Ascending aorta (tissue), 2 donors: ENCODE data around the gene CENPV. TPM values are rescaled to one million over a fixed set of nuclear protein-coding genes. Genes with fewer than 3 reads are reported as not detected.

ENCODE experiments used
- DNase-seq, 2 donors: peaks; one replicate each; pipeline ENCODE4 v3.0.0-alpha.2; 2019; ENCODE audit warnings: low spot score in 2 of 2
- H3K27ac ChIP-seq, 2 donors: fragments of 200-600 bp; sonication (generic); one replicate each; pipeline ENCODE4 v1.5.1; 2016 to 2017; ENCODE audit warnings: mild to moderate bottlenecking in 1 of 2
- H3K27me3 ChIP-seq: fragments of 200-600 bp; sonication (generic); one replicate; pipeline ENCODE4 v1.5.1; 2017
- H3K36me3 ChIP-seq, 2 donors: fragments of 200-600 bp; sonication (generic); one replicate each; pipeline ENCODE4 v1.5.1; 2016
- H3K4me1 ChIP-seq, 2 donors: fragments of 200-600 bp; sonication (generic); one replicate each; pipeline ENCODE4 v1.5.1; 2016 to 2017; ENCODE audit warnings: mild to moderate bottlenecking in 1 of 2
- H3K4me3 ChIP-seq, 2 donors: fragments of 200-600 bp; sonication (generic); one replicate each; pipeline ENCODE4 v1.5.1; 2016 to 2017; ENCODE audit warnings: mild to moderate bottlenecking in 1 of 2
- H3K9me3 ChIP-seq, 2 donors: fragments of 200-600 bp; sonication (generic); one replicate each; pipeline ENCODE4 v1.5.1; 2016
- CTCF ChIP-seq, 3 experiments: fragments of 200-600 bp in 2 of 3; fragments of 450-650 bp in 1 of 3; sonication (generic) in 2 of 3; IDR thresholded peaks; one replicate each; pipeline ENCODE4 v1.5.1; 2016 to 2019; ENCODE audit warnings: antibody characterized with exemption in 3 of 3, mild to moderate bottlenecking in 1 of 3, moderate library complexity in 1 of 3
- intact Hi-C: fragments of 100-400 bp; cut with DNase I; formaldehyde crosslinking; loops from one replicate; pipeline ENCODE4 v1.15.1; 2023
- total RNA-seq: library from RNA; depleted of rRNA; stranded (reverse); fragments of >200 nt; gene quantifications from one replicate; pipeline ENCODE4 v1.1.0, GENCODE V29; 2016

The CENPV gene
- total RNA-seq, 1 donor from 2014 or later = 37.6 TPM

GRCh38 chr17:16346721-16347271, 6.5 kb downstream of the CENPV start:
- TF ChIP-seq CTCF (IDR thresholded peaks at IDR 0.05) = no peak
- no peak overlapping the region for H3K4me3 ChIP-seq
- peaks cover 0 to 4% of the 10 kb centered on the region in 2 donors for H3K4me1 ChIP-seq
- intact Hi-C loops = no loop called here
- no peak for DNase-seq
- no peak overlapping the region for H3K27ac ChIP-seq
- H3K9me3 ChIP-seq = no peaks in the 10 kb centered on the region
- peaks cover 19 to 34% of the 10 kb centered on the region in 2 donors for H3K36me3 ChIP-seq
- no peaks in the 10 kb centered on the region for H3K27me3 ChIP-seq

GRCh38 chr17:16345565-16345964, 7.7 kb downstream of the CENPV start:
- H3K27ac ChIP-seq = no peak overlapping the region
- no peak overlapping the region for H3K4me3 ChIP-seq
- H3K9me3 ChIP-seq = no peaks in the 10 kb centered on the region
- intact Hi-C loops = no loop called here
- peaks cover 19 to 34% of the 10 kb centered on the region in 2 donors for H3K36me3 ChIP-seq
- no peaks in the 10 kb centered on the region for H3K27me3 ChIP-seq
- no peak for DNase-seq
- H3K4me1 ChIP-seq = no peaks in the 10 kb centered on the region
- no peak for TF ChIP-seq CTCF (IDR thresholded peaks at IDR 0.05)

DNA sequence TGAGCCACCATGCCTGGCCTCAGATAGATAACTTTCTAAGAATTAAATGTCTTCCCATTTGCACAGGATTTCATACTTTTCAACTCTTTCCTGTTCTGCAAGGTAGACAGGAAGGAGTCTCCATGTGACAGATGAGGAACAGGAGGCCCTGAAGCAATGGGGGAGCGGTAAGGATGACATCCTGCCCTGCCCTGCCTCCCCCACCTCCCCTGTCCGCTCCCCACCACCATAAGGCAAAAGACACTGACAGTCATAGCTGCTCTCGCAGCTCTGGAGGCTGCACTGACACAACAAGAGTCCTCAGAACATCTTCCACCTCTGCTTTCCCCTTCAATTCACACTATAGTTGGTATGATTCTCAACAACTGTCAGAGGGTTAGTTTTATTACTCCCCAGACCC, 9.7 kb downstream of the CENPV start:
- Histone ChIP-seq H3K27ac (peak overlapping the region in 1 of 2 donors; percentile 27), H3K4me3 (no peak overlapping the region), H3K27me3 (no peaks in the 10 kb centered on the region), H3K36me3 (peaks cover 19 to 26% of the 10 kb centered on the region in 2 donors), H3K9me3 (no peaks in the 10 kb centered on the region), H3K4me1 (no peaks in the 10 kb centered on the region)
- no peak for TF ChIP-seq CTCF (IDR thresholded peaks at IDR 0.05)
- intact Hi-C loops = no loop called here
- DNase-seq = no peak

DNA sequence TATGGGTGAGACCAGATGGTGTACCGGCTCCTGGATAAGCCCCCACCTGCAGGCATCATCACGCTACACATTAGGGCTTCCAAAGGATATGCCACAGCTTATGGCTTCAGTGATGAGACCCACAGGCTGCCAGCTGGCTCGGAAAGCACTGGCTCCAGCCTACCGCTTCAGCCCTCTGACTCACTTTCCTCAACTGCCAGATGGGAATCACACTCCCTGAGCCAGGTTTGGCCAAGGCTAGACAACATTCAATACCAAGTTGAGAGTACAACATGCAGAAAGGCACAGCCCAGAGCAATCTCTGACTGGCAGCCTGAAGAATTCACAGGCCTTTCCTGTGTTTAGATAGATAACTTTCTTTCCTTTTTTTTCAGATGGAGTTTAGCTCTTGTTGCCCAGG, 10.3 kb downstream of the CENPV start:
- DNase-seq = no peak
- Histone ChIP-seq H3K4me1 (no peaks in the 10 kb centered on the region), H3K27ac (peak overlapping the region in 1 of 2 donors; percentile 27), H3K36me3 (peaks cover 13 to 24% of the 10 kb centered on the region in 2 donors), H3K9me3 (no peaks in the 10 kb centered on the region), H3K27me3 (no peaks in the 10 kb centered on the region), H3K4me3 (no peak overlapping the region)
- intact Hi-C loops = no loop called here
- TF ChIP-seq CTCF (IDR thresholded peaks at IDR 0.05) = no peak

GRCh38 chr17:16339959-16340358, 13.3 kb downstream of the CENPV start:
- H3K36me3 ChIP-seq = peaks cover 13 to 20% of the 10 kb centered on the region in 2 donors
- TF ChIP-seq CTCF (IDR thresholded peaks at IDR 0.05) = no peak
- intact Hi-C loops = no loop called here
- no peaks in the 10 kb centered on the region for H3K9me3 ChIP-seq
- H3K27ac ChIP-seq = no peak overlapping the region
- no peaks in the 10 kb centered on the region for H3K27me3 ChIP-seq
- no peak for DNase-seq
- no peaks in the 10 kb centered on the region for H3K4me1 ChIP-seq
- no peak overlapping the region for H3K4me3 ChIP-seq

DNA sequence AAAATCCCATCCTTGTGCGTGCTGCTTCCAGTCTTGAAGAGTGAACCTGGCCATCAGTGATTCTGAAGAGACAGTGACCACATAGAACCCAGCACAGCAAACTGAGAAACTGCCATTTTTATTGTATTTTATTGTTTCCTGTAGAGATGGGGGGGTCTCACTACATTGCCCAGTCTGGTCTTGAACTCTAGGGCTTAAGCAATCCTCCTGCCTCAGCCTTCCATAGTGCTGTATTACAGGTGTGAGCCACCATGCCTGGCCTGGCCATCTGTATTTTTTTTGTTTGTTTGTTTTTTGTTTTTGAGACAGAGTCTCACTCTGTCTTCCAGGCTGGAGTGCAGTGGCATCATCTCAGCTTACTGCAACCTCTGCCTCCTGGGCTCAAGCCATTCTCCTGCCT, 13.9 kb downstream of the CENPV start:
- Histone ChIP-seq H3K27ac (no peak overlapping the region), H3K36me3 (peaks cover 13 to 19% of the 10 kb centered on the region in 2 donors), H3K27me3 (no peaks in the 10 kb centered on the region), H3K4me3 (no peak overlapping the region), H3K4me1 (no peaks in the 10 kb centered on the region), H3K9me3 (no peaks in the 10 kb centered on the region)
- no peak for TF ChIP-seq CTCF (IDR thresholded peaks at IDR 0.05)
- no peak for DNase-seq
- intact Hi-C loops = no loop called here
